Measurements from ENCODE around the gene TOP2A. TPM values are rescaled to one million over a fixed set of nuclear protein-coding genes. Genes with fewer than 3 reads are reported as not detected.

TOP2A gene
- total RNA-seq, 1 experiment from 2014 or later = 230 TPM

GRCh38 chr17:40450175-40450574 is 32.5 kb upstream of the TOP2A start:
- no peak overlapping the region for H3K4me3 Mint-ChIP-seq
- no peaks in the 10 kb centered on the region for H4K20me1 ChIP-seq (ENCODE audit: control insufficient read depth, insufficient read depth, insufficient read length)
- no peak overlapping the region for H4K8ac ChIP-seq (replicated peaks; ENCODE audit: insufficient read length, low read depth, low read length)
- no peaks in the 10 kb centered on the region for H3K79me1 ChIP-seq (ENCODE audit: insufficient read depth, low read depth, low read length, poor library complexity, severe bottlenecking)
- no peak overlapping the region for H2BK20ac ChIP-seq (ENCODE audit: low read depth, low read length, poor library complexity, severe bottlenecking)
- H2BK5ac ChIP-seq (ENCODE audit: insufficient read length, low read length) = no peak overlapping the region
- peaks cover 20 to 21% (median 21%) of the 10 kb centered on the region in 3 experiments; a peak in 6 of 7 replicates for H3K36me3 Mint-ChIP-seq (ENCODE audit: insufficient read depth in 1 of 3, low read depth in 3 of 3)
- peaks cover 2% of the 10 kb centered on the region for H3K23me2 ChIP-seq (ENCODE audit: insufficient read length, low read depth, low read length, poor library complexity, severe bottlenecking)
- DNase-seq = peak; percentile 79
- no peak overlapping the region for H4K91ac ChIP-seq (ENCODE audit: insufficient read length, low read depth, low read length)
- H3K4me1 Mint-ChIP-seq = peaks cover 26 to 31% of the 10 kb centered on the region in 2 experiments
- no peak overlapping the region for H4K5ac ChIP-seq (ENCODE audit: insufficient read length, low read depth, low read length)
- no peak overlapping the region for H3K27ac Mint-ChIP-seq
- H3K27me3 Mint-ChIP-seq (ENCODE audit: low read depth) = 0 out of 2 replicates have a peak, but pooled peaks cover under 1% of the 10 kb centered on the region
- no peak overlapping the region for H2BK15ac ChIP-seq (ENCODE audit: low read depth, low read length)
- no peak overlapping the region for H3K9ac ChIP-seq (ENCODE audit: extremely low read depth, insufficient read length, low read length)
- H3K27ac ChIP-seq (ENCODE audit: insufficient read length, low read depth, low read length) = no peak overlapping the region
- no peaks in the 10 kb centered on the region for H3K27me3 ChIP-seq (ENCODE audit: insufficient read depth, low read length)
- no peak overlapping the region for H3T11ph ChIP-seq (ENCODE audit: low read length)
- TF ChIP-seq, protein P1, sequence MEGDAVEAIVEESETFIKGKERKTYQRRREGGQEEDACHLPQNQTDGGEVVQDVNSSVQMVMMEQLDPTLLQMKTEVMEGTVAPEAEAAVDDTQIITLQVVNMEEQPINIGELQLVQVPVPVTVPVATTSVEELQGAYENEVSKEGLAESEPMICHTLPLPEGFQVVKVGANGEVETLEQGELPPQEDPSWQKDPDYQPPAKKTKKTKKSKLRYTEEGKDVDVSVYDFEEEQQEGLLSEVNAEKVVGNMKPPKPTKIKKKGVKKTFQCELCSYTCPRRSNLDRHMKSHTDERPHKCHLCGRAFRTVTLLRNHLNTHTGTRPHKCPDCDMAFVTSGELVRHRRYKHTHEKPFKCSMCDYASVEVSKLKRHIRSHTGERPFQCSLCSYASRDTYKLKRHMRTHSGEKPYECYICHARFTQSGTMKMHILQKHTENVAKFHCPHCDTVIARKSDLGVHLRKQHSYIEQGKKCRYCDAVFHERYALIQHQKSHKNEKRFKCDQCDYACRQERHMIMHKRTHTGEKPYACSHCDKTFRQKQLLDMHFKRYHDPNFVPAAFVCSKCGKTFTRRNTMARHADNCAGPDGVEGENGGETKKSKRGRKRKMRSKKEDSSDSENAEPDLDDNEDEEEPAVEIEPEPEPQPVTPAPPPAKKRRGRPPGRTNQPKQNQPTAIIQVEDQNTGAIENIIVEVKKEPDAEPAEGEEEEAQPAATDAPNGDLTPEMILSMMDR (conservative IDR thresholded peaks at IDR 0.05) = peak; percentile 72
- H3K18ac ChIP-seq (ENCODE audit: insufficient read length, low read depth, low read length) = no peak overlapping the region
- no peak overlapping the region for H2BK12ac ChIP-seq (ENCODE audit: insufficient read length, low read depth, low read length)
- H3K4ac ChIP-seq (ENCODE audit: low read depth, low read length) = no peak overlapping the region
- H3K9me3 ChIP-seq (ENCODE audit: control insufficient read depth, low read depth, low read length) = no peaks in the 10 kb centered on the region
- H3K4me1 ChIP-seq (ENCODE audit: insufficient read depth, low read length) = peaks cover 6% of the 10 kb centered on the region
- no peak overlapping the region for H3K23ac ChIP-seq (ENCODE audit: insufficient read length, low read depth, low read length)
- H2BK120ac ChIP-seq (ENCODE audit: low read depth, low read length, poor library complexity, severe bottlenecking) = no peak overlapping the region
- H2AFZ ChIP-seq (ENCODE audit: low read length) = no peak overlapping the region
- H3K4me2 ChIP-seq (ENCODE audit: insufficient read depth, insufficient read length, low read length) = no peak overlapping the region
- no peaks in the 10 kb centered on the region for H3K9me3 Mint-ChIP-seq
- no peak overlapping the region for H3K14ac ChIP-seq (ENCODE audit: insufficient read depth, low read length)
- no CpG with 5 or more reads among the region's 3 CpGs for WGBS (ENCODE audit: extremely low coverage, insufficient read length, low lambda C conversion rate)
- no peaks in the 10 kb centered on the region; the same call in 1 of the 2 replicates for H3K79me2 ChIP-seq (ENCODE audit: insufficient read depth, low read length)
- no peak overlapping the region for H2AK5ac ChIP-seq (ENCODE audit: insufficient read length, low read length)
- H3K56ac ChIP-seq (ENCODE audit: insufficient read length, low read depth, low read length) = no peak overlapping the region
